HUES48 (cell line): ENCODE measurements around the gene HES5.

Experiments used
- H3K27ac ChIP-seq: one replicate; pipeline ENCODE4 v1.7.0; 2013; ENCODE audit warnings: low read depth, low read length, inconsistent platforms
- H3K27me3 ChIP-seq: 2 replicates; pipeline ENCODE4 v1.6.1; 2013; ENCODE audit warnings: mild to moderate bottlenecking, low read length; ENCODE audit not compliant: control insufficient read depth, insufficient read depth
- H3K36me3 ChIP-seq: 2 replicates; pipeline ENCODE4 v1.6.1; 2013; ENCODE audit warnings: low read length; ENCODE audit not compliant: control insufficient read depth, insufficient read depth
- H3K4me1 ChIP-seq: 2 replicates; pipeline ENCODE4 v1.6.1; 2013; ENCODE audit warnings: mild to moderate bottlenecking, low read length; ENCODE audit not compliant: control insufficient read depth, insufficient read depth
- H3K4me3 ChIP-seq: 2 replicates; pipeline ENCODE4 v1.5.1; 2013; ENCODE audit warnings: mild to moderate bottlenecking, low read depth, low read length
- H3K9ac ChIP-seq: 2 replicates; pipeline ENCODE4 v1.6.1; 2013; ENCODE audit warnings: mild to moderate bottlenecking, low read depth, low read length, moderate library complexity
- H3K9me3 ChIP-seq: 2 replicates; pipeline ENCODE4 v1.6.1; 2013; ENCODE audit warnings: low read length; ENCODE audit not compliant: control insufficient read depth, insufficient read depth

The HES5 gene

GRCh38 chr1:2502661-2503553 is 27.2 kb downstream of the HES5 start:
- H3K27me3 ChIP-seq: no peaks in the 10 kb centered on the region
- H3K9ac ChIP-seq: no peak overlapping the region
- no peak overlapping the region for H3K4me3 ChIP-seq
- no peak overlapping the region for H3K27ac ChIP-seq
- H3K4me1 ChIP-seq: no peaks in the 10 kb centered on the region
- H3K36me3 ChIP-seq: no peaks in the 10 kb centered on the region; the same call in 1 of the 2 replicates
- H3K9me3 ChIP-seq: no peaks in the 10 kb centered on the region

GRCh38 chr1:2502210-2502609 is 27.9 kb downstream of the HES5 start:
- Histone ChIP-seq H3K4me3 (no peak overlapping the region), H3K4me1 (no peaks in the 10 kb centered on the region), H3K9ac (no peak overlapping the region)

GRCh38 chr1:2501820-2502119 is 28.3 kb downstream of the HES5 start:
- Histone ChIP-seq H3K36me3 (no peaks in the 10 kb centered on the region), H3K9me3 (no peaks in the 10 kb centered on the region), H3K4me3 (no peak overlapping the region), H3K4me1 (no peaks in the 10 kb centered on the region), H3K27ac (no peak overlapping the region), H3K9ac (no peak overlapping the region), H3K27me3 (no peaks in the 10 kb centered on the region)

More at GRCh38 chr1:2502210-2502609, 27.9 kb downstream of the HES5 start:
- H3K27ac ChIP-seq: no peak overlapping the region
- no peaks in the 10 kb centered on the region for H3K27me3 ChIP-seq
- H3K36me3 ChIP-seq: no peaks in the 10 kb centered on the region
- no peaks in the 10 kb centered on the region for H3K9me3 ChIP-seq

GRCh38 chr1:2501041-2501819 is 28.8 kb downstream of the HES5 start:
- H3K4me1 ChIP-seq: no peaks in the 10 kb centered on the region
- no peak overlapping the region for H3K4me3 ChIP-seq
- H3K27me3 ChIP-seq: no peaks in the 10 kb centered on the region
- no peak overlapping the region for H3K27ac ChIP-seq
- H3K9me3 ChIP-seq: no peaks in the 10 kb centered on the region
- H3K36me3 ChIP-seq: no peaks in the 10 kb centered on the region
- H3K9ac ChIP-seq: no peak overlapping the region

DNA sequence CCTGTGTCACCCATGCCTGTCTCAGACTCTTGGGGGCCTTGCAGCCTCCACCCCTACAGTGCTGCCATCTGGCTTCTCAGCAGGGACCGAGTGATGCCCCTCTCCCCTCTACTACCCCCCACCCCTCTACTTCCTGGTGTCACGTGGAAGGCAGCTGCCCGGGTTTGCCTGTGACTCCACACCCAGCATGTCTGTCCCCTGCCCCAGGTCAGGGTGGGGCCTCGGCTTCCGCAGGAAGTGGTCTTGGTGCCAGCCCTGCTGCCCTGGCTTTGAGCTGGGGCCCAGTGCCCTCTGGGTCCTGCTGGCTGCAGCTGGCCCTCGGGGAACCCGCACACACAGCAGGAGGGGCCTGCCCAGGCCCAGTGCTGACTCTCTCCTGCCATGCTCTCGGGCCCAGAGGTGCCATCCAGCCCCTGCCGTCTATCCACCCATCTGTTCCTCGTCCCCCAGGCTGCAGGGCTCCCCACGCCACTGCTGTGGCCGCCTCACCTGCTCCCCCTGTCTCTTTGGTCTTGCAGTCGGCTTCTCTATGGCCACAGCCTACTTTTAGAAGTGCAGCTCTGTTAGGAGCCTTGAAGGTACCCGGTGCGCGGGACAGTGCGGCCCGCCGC is 30.0 kb downstream of the HES5 start:
- no peaks in the 10 kb centered on the region for H3K27me3 ChIP-seq
- no peak overlapping the region for H3K27ac ChIP-seq
- no peaks in the 10 kb centered on the region for H3K4me1 ChIP-seq
- no peaks in the 10 kb centered on the region for H3K36me3 ChIP-seq
- no peak overlapping the region for H3K9ac ChIP-seq
- no peak overlapping the region for H3K4me3 ChIP-seq
- H3K9me3 ChIP-seq: no peaks in the 10 kb centered on the region

- no peak overlapping the region for H3K27ac ChIP-seq
Observed at GRCh38 chr1:2499260-2499659, 30.8 kb downstream of the HES5 start.

DNA sequence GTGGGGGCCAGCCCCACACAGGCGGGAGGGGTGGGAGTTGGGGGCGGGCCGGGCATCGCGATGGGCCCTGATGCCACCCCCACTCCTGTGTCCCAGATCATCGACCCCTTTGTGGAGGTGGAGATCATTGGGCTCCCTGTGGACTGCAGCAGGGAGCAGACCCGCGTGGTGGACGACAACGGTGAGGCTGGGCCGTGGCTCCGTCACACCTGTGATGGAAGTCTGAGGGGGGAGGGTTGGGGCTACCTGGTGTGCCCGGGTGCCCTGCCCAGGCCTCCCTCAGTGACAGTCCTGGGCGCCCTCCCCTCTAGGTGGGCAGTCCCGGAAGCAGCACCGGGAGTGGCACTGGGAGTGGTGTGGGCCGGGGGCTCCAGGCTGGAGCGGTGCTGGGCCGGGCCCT is 31.4 kb downstream of the HES5 start:
- no peaks in the 10 kb centered on the region for H3K4me1 ChIP-seq
- no peaks in the 10 kb centered on the region for H3K36me3 ChIP-seq
- no peaks in the 10 kb centered on the region for H3K9me3 ChIP-seq
- no peaks in the 10 kb centered on the region for H3K27me3 ChIP-seq
- H3K4me3 ChIP-seq: no peak overlapping the region
- H3K9ac ChIP-seq: no peak overlapping the region
- no peak overlapping the region for H3K27ac ChIP-seq

More at GRCh38 chr1:2499260-2499659, 30.8 kb downstream of the HES5 start:
- no peaks in the 10 kb centered on the region for H3K36me3 ChIP-seq
- H3K4me1 ChIP-seq: no peaks in the 10 kb centered on the region
- no peak overlapping the region for H3K4me3 ChIP-seq
- H3K9ac ChIP-seq: no peak overlapping the region
- no peaks in the 10 kb centered on the region for H3K9me3 ChIP-seq
- H3K27me3 ChIP-seq: no peaks in the 10 kb centered on the region

DNA sequence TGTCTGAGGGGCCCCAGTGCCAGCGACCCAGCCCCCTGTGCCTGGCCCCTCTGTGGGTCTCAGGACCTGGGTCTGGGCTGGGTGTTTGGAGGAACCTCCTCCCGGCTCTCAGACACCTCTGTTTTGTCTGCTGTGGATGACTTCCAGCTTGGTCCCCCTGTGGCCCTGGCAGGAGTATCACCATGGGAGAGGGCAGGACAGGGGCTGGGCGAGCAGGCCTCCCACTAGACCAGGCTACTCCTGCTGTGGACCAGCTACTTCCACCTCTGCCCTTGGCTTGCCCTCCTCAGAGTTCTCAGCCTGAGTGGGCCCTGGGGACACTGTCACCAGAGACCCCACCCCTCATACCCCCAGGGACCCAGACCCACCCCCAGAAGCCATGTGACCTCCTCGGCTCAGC is 32.2 kb downstream of the HES5 start:
- no peaks in the 10 kb centered on the region for H3K9me3 ChIP-seq
- H3K27me3 ChIP-seq: no peaks in the 10 kb centered on the region
- no peak overlapping the region for H3K27ac ChIP-seq
- H3K4me3 ChIP-seq: no peak overlapping the region
- H3K4me1 ChIP-seq: no peaks in the 10 kb centered on the region
- no peaks in the 10 kb centered on the region for H3K36me3 ChIP-seq
- H3K9ac ChIP-seq: no peak overlapping the region

DNA sequence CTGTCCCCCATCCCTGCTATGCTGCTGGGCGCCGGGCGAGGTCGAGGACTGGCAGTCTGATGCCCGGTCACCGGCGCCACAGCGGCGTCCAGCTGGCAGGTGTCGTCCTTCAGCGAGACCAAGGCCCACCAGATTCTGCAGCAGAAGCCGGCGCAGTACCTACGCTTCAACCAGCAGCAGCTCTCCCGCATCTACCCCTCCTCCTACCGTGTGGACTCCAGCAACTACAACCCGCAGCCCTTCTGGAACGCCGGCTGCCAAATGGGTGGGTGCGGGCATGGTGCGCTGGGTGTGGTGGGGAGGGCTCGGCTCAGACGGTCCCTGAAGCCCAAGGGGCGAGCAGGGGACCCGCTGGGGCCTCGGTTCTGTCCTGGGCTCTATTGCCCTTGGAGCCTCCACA is 33.3 kb downstream of the HES5 start:
- Histone ChIP-seq H3K9me3 (no peaks in the 10 kb centered on the region), H3K36me3 (no peaks in the 10 kb centered on the region), H3K9ac (no peak overlapping the region), H3K4me1 (no peaks in the 10 kb centered on the region), H3K27ac (no peak overlapping the region), H3K4me3 (no peak overlapping the region), H3K27me3 (no peaks in the 10 kb centered on the region)

GRCh38 chr1:2496087-2496622 is 33.9 kb downstream of the HES5 start:
- no peaks in the 10 kb centered on the region for H3K9me3 ChIP-seq
- H3K4me1 ChIP-seq: no peaks in the 10 kb centered on the region
- H3K27ac ChIP-seq: no peak overlapping the region
- H3K36me3 ChIP-seq: no peaks in the 10 kb centered on the region
- no peak overlapping the region for H3K9ac ChIP-seq
- H3K27me3 ChIP-seq: no peaks in the 10 kb centered on the region
- H3K4me3 ChIP-seq: no peak overlapping the region

DNA sequence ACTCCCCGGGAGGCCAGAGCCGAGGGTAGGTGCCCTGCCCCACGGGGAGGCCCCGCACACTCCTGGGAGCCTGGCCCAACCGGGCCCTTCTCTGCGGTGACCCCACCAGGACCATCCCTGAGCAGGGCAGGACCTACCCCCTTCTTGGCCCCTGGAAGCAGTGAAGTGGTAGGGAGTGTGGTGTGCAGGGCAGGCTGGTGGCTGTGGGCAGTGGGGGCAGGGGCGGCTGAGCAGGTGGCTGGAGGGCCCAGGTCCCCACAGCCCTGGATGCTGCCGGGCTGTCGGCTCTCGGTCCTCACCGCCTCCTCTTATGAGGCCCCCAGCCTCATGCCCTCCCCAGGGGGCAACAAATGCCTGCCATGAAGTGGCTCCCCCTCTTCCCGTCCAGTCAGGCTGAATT is 34.5 kb downstream of the HES5 start:
- no peak overlapping the region for H3K27ac ChIP-seq
- no peaks in the 10 kb centered on the region for H3K9me3 ChIP-seq
- H3K27me3 ChIP-seq: no peaks in the 10 kb centered on the region
- H3K4me1 ChIP-seq: no peaks in the 10 kb centered on the region
- H3K36me3 ChIP-seq: no peaks in the 10 kb centered on the region
- no peak overlapping the region for H3K9ac ChIP-seq
- H3K4me3 ChIP-seq: no peak overlapping the region
